Measurements from ENCODE around the gene PTPRN2. TPM values are rescaled to one million over a fixed set of nuclear protein-coding genes. Genes with fewer than 3 reads are reported as not detected.

Gene PTPRN2
- total RNA-seq, 1 experiment from 2014 or later: 2.1 TPM

- no peak overlapping the region for H3K27ac ChIP-seq (ENCODE audit: low read depth, low read length)
- H3K4me1 ChIP-seq (ENCODE audit: control insufficient read depth in 1 of 2, insufficient read depth in 2 of 2, low read length in 2 of 2): no peaks in the 10 kb centered on the region
- no peak overlapping the region for H3K9ac ChIP-seq (ENCODE audit: low read length)
- ChIA-PET CTCF (no interaction called here), POLR2A (interaction anchor here (0.6 kb wide), 1 partner anchor 19 kb away, joined by 3 read pairs; no protein-coding TSS in a partner anchor), RAD21 (ENCODE audit: low non-redundant PET in 1 of 2, low total read pairs in 2 of 2, uncharacterized antibody in 2 of 2, unreplicated experiment in 2 of 2) (no interaction called here)
- no peaks in the 10 kb centered on the region for H3K79me2 ChIP-seq (ENCODE audit: insufficient read depth, low read length)
- intact Hi-C loops (cut with micrococcal nuclease): no loop called here
- no peaks in the 10 kb centered on the region for H3K9me3 ChIP-seq (ENCODE audit: control insufficient read depth in 1 of 2, insufficient read depth in 1 of 2, low read depth in 1 of 2, low read length in 2 of 2)
- no peak overlapping the region for H2AFZ ChIP-seq (ENCODE audit: low read depth, low read length, poor library complexity, severe bottlenecking)
- H3K4me3 ChIP-seq (replicated peaks in 1 of 2; ENCODE audit: low read depth in 1 of 2, low read length in 2 of 2): no peak overlapping the region
- ATAC-seq (no peak), DNase-seq (ENCODE audit: low read depth, low spot score) (no peak)
- H4K20me1 ChIP-seq (ENCODE audit: insufficient read depth): no peaks in the 10 kb centered on the region
- H3K36me3 ChIP-seq (ENCODE audit: control insufficient read depth in 1 of 2, insufficient read depth in 2 of 2, low read length in 2 of 2): no peaks in the 10 kb centered on the region
- no peaks in the 10 kb centered on the region for H3K9me2 ChIP-seq (ENCODE audit: insufficient read depth)
- no peak overlapping the region for H3K4me2 ChIP-seq (ENCODE audit: low read length)
- no TSS peak for BruUV-seq (replicated peaks)
- TF ChIP-seq SRF (IDR thresholded peaks at IDR 0.05; ENCODE audit: low read depth): no peak
- no peak for TF ChIP-seq YY1 (IDR thresholded peaks at IDR 0.05; ENCODE audit: extremely low read depth, insufficient replicate concordance, low read depth, low read length)
- TF ChIP-seq ZBTB33 (IDR thresholded peaks at IDR 0.05; ENCODE audit: extremely low read depth, insufficient replicate concordance, low read length): no peak
- no peak for TF ChIP-seq CTCF (IDR thresholded peaks at IDR 0.05 in 2 of 3, conservative IDR thresholded peaks at IDR 0.05 in 1 of 3; ENCODE audit: borderline replicate concordance in 1 of 3, insufficient read depth in 1 of 3, low read depth in 2 of 3, low read length in 2 of 3)
- H3K27me3 ChIP-seq (ENCODE audit: insufficient read depth, low read length): no peaks in the 10 kb centered on the region
Measured at GRCh38 chr7:157650131-157650631, 937.4 kb downstream of the PTPRN2 start.
